Measurements from ENCODE around the gene ARID1B. TPM values are rescaled to one million over a fixed set of nuclear protein-coding genes. Genes with fewer than 3 reads are reported as not detected.

The ARID1B gene
- total RNA-seq, 1 experiment from 2014 or later = 63.9 TPM

GRCh38 chr6:156881687-156882629 is 104.8 kb downstream of the ARID1B start:
- no peak for DNase-seq (ENCODE audit: unreplicated experiment)
- no peaks in the 10 kb centered on the region for H3K27me3 Mint-ChIP-seq (ENCODE audit: insufficient read depth, unreplicated experiment)
- H3K4me3 Mint-ChIP-seq (ENCODE audit: unreplicated experiment) = no peak overlapping the region
- peaks cover 36% of the 10 kb centered on the region for H3K4me1 Mint-ChIP-seq (ENCODE audit: insufficient read depth, unreplicated experiment)
- no peaks in the 10 kb centered on the region for H3K9me3 Mint-ChIP-seq (ENCODE audit: unreplicated experiment)
- POLR2A ChIA-PET = interaction anchor here (1.3 kb wide), 1 partner anchor 15 kb away, joined by 4 read pairs; no protein-coding TSS in a partner anchor
- peaks cover 6% of the 10 kb centered on the region for H3K36me3 Mint-ChIP-seq (ENCODE audit: insufficient read depth, unreplicated experiment)
- CTCF ChIA-PET = interaction anchor here (0.7 kb wide), 1 partner anchor 564 kb away, joined by 3 read pairs; no protein-coding TSS in a partner anchor
- BruUV-seq (replicated peaks) = no TSS peak
- intact Hi-C loops (cut with micrococcal nuclease) = no loop called here
- H3K27ac Mint-ChIP-seq (ENCODE audit: low read depth, unreplicated experiment) = peak overlapping the region; percentile 52
- TF ChIP-seq, protein P1, sequence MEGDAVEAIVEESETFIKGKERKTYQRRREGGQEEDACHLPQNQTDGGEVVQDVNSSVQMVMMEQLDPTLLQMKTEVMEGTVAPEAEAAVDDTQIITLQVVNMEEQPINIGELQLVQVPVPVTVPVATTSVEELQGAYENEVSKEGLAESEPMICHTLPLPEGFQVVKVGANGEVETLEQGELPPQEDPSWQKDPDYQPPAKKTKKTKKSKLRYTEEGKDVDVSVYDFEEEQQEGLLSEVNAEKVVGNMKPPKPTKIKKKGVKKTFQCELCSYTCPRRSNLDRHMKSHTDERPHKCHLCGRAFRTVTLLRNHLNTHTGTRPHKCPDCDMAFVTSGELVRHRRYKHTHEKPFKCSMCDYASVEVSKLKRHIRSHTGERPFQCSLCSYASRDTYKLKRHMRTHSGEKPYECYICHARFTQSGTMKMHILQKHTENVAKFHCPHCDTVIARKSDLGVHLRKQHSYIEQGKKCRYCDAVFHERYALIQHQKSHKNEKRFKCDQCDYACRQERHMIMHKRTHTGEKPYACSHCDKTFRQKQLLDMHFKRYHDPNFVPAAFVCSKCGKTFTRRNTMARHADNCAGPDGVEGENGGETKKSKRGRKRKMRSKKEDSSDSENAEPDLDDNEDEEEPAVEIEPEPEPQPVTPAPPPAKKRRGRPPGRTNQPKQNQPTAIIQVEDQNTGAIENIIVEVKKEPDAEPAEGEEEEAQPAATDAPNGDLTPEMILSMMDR (IDR thresholded peaks at IDR 0.05; ENCODE audit: unreplicated experiment) = no peak

DNA sequence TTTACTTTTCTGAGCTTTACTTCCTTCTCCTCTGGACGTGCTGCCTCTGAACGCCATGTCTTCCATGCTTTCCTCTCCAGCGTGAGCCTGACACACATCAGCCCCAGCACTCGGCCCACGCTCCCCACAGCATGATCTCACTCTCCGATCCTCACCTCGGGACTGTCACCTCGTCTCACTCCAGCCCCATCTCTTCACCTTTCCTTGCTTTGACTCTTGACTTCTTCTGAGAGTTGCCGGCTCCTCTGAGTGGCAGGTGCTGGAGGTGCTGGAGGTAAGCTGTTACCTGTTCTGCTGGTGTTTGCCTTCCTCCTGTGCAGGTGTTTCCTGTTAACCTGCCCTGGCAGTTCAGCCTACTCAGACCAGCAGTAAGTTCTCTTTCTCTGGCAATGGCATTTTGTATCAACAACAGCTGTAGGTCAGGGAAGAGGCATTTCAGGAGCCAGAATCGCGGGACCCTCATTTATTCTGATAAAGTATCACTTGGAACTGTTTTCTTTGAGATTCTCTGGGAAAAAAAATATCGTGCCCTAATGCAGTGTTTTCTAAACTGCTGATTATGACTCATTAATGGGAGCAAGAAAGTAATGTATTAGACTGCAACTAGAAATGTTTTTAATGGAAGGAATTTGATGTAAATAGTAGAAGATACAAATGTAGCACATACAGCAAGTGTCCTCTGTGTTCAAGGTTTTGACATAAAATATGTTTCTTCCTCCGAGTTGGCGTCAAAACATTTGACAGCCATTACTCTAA is 106.5 kb downstream of the ARID1B start:
- intact Hi-C loops (cut with micrococcal nuclease) = no loop called here
- peaks cover 6% of the 10 kb centered on the region for H3K36me3 Mint-ChIP-seq (ENCODE audit: insufficient read depth, unreplicated experiment)
- no peaks in the 10 kb centered on the region for H3K27me3 Mint-ChIP-seq (ENCODE audit: insufficient read depth, unreplicated experiment)
- no peak for DNase-seq (ENCODE audit: unreplicated experiment)
- no peaks in the 10 kb centered on the region for H3K9me3 Mint-ChIP-seq (ENCODE audit: unreplicated experiment)
- ChIA-PET CTCF (no interaction called here), POLR2A (interaction anchor here (1.2 kb wide), 2 partner anchors 16 to 103 kb away, joined by 3 to 5 read pairs; no protein-coding TSS in a partner anchor)
- no TSS peak for BruUV-seq (replicated peaks)
- no peak overlapping the region for H3K4me3 Mint-ChIP-seq (ENCODE audit: unreplicated experiment)
- peaks cover 39% of the 10 kb centered on the region for H3K4me1 Mint-ChIP-seq (ENCODE audit: insufficient read depth, unreplicated experiment)
- TF ChIP-seq, protein P1 (IDR thresholded peaks at IDR 0.05; ENCODE audit: unreplicated experiment) = no peak
- no peak overlapping the region for H3K27ac Mint-ChIP-seq (ENCODE audit: low read depth, unreplicated experiment)

- H3K36me3 Mint-ChIP-seq (ENCODE audit: insufficient read depth, unreplicated experiment) = peaks cover 6% of the 10 kb centered on the region
- POLR2A ChIA-PET = interaction anchor here (0.7 to 1.2 kb wide), 3 partner anchors 17 to 163 kb away, joined by 3 to 5 read pairs (median 3); no protein-coding TSS in a partner anchor
- no peaks in the 10 kb centered on the region for H3K27me3 Mint-ChIP-seq (ENCODE audit: insufficient read depth, unreplicated experiment)
- no TSS peak for BruUV-seq (replicated peaks)
- intact Hi-C loops (cut with micrococcal nuclease) = no loop called here
- no peaks in the 10 kb centered on the region for H3K9me3 Mint-ChIP-seq (ENCODE audit: unreplicated experiment)
- no peak overlapping the region for H3K4me3 Mint-ChIP-seq (ENCODE audit: unreplicated experiment)
- CTCF ChIA-PET = interaction anchor here (1.1 kb wide), 1 partner anchor 13 kb away, joined by 3 read pairs; no protein-coding TSS in a partner anchor
- H3K27ac Mint-ChIP-seq (ENCODE audit: low read depth, unreplicated experiment) = no peak overlapping the region
- peaks cover 39% of the 10 kb centered on the region for H3K4me1 Mint-ChIP-seq (ENCODE audit: insufficient read depth, unreplicated experiment)
- TF ChIP-seq, protein P1 (IDR thresholded peaks at IDR 0.05; ENCODE audit: unreplicated experiment) = no peak
- DNase-seq (ENCODE audit: unreplicated experiment) = no peak
Measured at GRCh38 chr6:156884306-156884705, 107.1 kb downstream of the ARID1B start.

DNA sequence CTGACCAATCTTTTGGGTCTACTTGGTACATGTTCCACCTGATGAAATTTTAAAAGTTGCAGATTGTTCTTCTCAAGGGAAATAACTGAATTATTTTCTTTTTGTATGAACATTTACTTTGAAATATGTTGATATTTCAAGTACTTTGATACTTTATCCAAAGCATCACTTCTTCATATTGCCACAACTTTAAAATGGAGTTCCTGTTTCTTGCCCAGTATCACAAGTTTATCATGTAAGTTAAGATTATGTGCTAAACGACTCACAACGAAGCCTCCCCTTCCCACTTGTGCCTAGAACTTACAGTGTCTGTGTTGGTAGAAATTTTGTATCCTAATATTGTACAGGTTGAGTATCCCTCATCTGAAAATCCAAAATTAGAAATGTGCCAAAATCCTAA is 108.4 kb downstream of the ARID1B start:
- intact Hi-C loops (cut with micrococcal nuclease) = no loop called here
- no peak for DNase-seq (ENCODE audit: unreplicated experiment)
- BruUV-seq (replicated peaks) = no TSS peak
- no peaks in the 10 kb centered on the region for H3K9me3 Mint-ChIP-seq (ENCODE audit: unreplicated experiment)
- TF ChIP-seq, protein P1 (IDR thresholded peaks at IDR 0.05; ENCODE audit: unreplicated experiment) = no peak
- no peak overlapping the region for H3K27ac Mint-ChIP-seq (ENCODE audit: low read depth, unreplicated experiment)
- CTCF ChIA-PET = interaction anchor here (0.5 kb wide), 1 partner anchor 91 kb away, joined by 3 read pairs; no protein-coding TSS in a partner anchor
- no peaks in the 10 kb centered on the region for H3K36me3 Mint-ChIP-seq (ENCODE audit: insufficient read depth, unreplicated experiment)
- H3K4me3 Mint-ChIP-seq (ENCODE audit: unreplicated experiment) = no peak overlapping the region
- H3K27me3 Mint-ChIP-seq (ENCODE audit: insufficient read depth, unreplicated experiment) = no peaks in the 10 kb centered on the region
- POLR2A ChIA-PET = interaction anchor here (0.6 kb wide), 1 partner anchor 56 kb away, joined by 3 read pairs; no protein-coding TSS in a partner anchor
- peaks cover 32% of the 10 kb centered on the region for H3K4me1 Mint-ChIP-seq (ENCODE audit: insufficient read depth, unreplicated experiment)

Measured in MCF 10A (cell line).